CD4-positive, alpha-beta T cell treated with Interleukin-15 for 1 hour (primary cell): ENCODE results near the gene TSPAN18.

ENCODE experiments used
- DNase-seq: peaks from one replicate; pipeline ENCODE4 v3.0.0-alpha.2; 2020

The TSPAN18 gene

GRCh38 chr11:44778195-44779100, 51.7 kb downstream of the TSPAN18 start:
- DNase-seq, result no peak

- DNase-seq, result no peak
These were observed 53.2 kb downstream of the TSPAN18 start for GRCh38 chr11:44779736-44780520.

GRCh38 chr11:44780940-44781631, 54.3 kb downstream of the TSPAN18 start:
- DNase-seq, result no peak

DNA sequence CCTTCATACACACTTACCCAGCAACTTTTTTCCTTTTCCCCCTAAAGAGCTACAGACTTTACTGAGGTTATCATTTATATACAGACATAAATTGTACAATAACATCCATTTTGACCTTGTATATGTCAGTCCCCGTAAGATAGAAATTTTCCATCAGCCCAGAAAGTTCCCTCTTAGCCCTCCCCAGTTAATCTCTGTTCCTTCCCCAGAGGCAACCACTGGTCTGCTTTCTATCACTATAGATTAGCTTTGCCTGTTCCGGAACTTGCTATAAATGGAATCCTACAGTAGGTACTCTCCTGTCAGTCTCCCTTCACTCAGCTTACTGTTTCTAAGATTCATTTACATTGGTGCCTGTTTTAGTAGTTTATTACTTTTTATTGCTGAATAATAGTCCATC, 54.9 kb downstream of the TSPAN18 start:
- no peak for DNase-seq

- no peak for DNase-seq
These were observed 55.7 kb downstream of the TSPAN18 start for GRCh38 chr11:44782478-44782877.

GRCh38 chr11:44784436-44784760, 57.6 kb downstream of the TSPAN18 start:
- no peak for DNase-seq

DNA sequence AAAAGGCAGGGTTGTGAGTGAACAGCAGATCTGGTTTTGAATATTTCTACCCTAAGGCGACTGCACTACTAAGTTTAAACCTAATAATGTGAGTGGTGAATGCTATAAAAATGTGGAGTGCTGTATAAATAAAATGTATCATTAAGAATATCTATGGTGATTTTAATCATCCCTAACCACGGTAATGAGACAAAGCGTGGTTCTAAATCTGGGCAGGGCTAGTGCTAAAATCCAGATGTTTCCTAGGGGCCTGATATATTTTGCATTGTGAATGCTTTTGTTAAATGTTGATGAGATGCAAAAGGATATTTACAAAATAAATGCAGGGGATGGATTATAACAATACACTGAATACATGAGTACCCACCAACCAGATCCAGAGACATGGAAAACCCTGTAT, 58.1 kb downstream of the TSPAN18 start:
- no peak for DNase-seq

DNA sequence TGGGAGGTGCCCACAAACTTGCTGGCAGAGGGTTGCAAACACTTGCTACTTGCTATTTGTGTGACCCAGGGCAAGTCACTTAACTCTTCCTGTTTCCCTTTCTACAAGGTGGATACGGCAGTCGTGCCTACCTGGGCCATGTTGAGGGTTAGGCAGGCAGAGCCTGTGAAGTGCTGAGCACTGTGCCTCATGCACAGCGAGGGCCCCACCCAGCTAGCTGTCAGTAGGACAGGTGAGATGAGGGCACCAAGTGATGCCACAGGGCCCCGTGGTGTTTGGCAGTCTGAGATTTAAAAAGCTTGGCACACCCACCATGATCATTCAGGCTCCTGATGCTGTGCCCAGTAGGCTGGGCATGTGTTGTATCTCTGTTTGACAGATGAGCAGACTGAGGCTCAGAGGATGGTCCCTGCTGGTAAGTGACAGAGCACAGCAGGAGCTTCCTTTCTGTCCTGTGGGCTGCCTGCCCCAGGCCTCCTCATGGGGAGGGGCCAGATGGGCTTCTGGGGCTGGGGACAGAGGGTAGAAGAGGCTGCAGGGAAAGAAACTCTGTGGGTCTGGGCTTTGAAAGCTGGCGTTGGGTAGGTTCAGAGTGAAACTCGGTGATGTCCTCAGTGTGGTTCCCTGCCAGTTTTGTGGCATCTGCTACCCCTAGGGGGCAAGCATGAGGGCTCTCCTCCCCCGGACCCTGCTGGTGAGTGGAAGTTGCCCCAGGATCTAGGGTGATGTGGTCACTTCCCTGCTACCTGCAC, 59.3 kb downstream of the TSPAN18 start:
- DNase-seq, result no peak

DNA sequence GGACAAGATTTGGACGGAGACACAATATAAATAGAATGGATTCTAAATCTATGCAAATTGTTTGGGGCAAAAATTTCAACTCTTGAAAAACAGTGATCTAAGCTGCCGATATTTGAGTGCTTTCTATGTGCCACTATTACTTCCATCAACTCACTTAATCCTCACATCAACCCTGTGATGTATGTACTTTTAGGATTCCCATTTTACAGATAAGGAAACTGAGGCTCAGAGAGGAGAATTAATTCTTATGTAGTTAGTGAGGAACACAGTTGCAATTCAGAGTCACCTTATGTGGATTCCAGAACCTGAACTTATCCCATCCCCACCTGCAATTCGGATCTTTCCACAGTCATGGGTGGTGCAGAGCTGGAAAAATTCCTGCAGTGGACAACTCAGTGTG, 60.3 kb downstream of the TSPAN18 start:
- no peak for DNase-seq

GRCh38 chr11:44787981-44788380, 61.2 kb downstream of the TSPAN18 start:
- DNase-seq, result no peak

DNA sequence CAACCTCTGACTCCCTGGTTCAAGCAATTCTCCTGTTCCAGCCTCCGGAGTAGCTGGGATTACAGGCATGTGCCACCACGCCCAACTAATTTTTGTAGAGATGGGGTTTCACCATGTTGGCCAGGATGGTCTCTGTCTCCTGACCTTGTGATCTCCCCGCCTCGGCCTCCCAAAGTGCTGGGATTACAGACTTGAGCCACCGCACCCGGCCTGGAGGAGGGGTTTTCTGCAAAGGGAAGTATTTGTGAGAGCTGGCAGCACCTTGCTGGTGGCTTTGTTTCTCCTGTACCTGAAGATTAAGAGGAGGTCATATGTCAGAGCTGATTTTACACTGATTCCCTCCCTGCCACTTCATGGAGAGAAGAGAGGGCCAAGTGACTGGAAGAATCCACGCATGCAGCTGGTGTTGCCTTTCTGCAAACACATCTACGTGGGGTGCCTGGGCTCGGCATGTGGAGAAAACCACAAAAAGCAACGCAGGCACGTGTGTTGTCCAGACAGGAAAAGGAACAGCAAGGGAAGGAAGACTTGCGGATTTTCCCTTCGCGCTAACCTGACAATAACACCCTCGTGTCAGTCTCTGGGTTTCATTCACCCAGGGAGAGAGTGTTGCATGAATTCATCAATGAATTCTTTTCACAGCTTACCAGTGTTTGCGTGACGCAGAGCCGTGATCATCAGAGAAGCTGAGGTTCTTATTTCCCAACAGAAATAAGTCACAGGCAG, 61.9 kb downstream of the TSPAN18 start:
- DNase-seq, result no peak

- DNase-seq, result no peak
These were observed 62.7 kb downstream of the TSPAN18 start for GRCh38 chr11:44789496-44789895.

GRCh38 chr11:44790211-44790610, 63.4 kb downstream of the TSPAN18 start:
- no peak for DNase-seq

- no peak for DNase-seq
These were observed 64.7 kb downstream of the TSPAN18 start for GRCh38 chr11:44791316-44791925.

GRCh38 chr11:44792171-44792570, 65.4 kb downstream of the TSPAN18 start:
- no peak for DNase-seq

DNA sequence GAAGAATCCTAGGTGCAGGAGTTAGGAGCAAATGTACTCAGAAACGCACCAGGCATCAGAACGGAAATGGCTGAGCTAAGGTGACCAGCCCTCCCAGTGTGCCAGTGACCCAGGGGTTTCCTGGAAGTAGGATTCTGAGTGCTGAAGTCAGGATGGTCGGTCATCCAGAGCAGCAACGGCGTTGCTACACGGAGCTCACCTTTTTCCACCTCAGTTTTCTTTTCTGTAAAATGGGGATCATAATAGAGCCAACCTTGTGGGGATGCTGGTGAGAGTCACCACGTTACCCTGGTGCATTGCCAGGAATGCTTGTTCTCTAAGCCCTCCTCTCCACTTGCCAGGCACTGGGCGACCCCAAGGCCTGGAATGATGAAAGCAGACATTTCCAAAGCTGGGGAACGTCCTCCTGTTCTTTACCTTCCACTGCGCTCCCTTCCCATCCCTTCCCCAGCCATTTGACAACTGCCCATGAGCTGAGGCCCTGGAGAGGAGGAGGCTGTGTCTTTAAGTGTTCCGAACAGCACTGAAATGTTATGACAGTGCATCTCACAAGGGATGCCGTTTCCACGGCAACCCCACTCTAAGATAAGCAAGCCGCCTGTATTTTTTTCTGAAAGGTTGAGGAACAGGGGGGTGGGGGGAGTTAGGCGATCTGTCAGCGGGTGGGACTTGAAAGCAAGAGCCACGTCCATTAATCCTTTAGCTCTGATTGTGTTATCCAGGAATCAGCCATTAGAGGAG, 66.8 kb downstream of the TSPAN18 start:
- DNase-seq, result no peak

GRCh38 chr11:44795803-44796535, 69.2 kb downstream of the TSPAN18 start:
- no peak for DNase-seq

- no peak for DNase-seq
These were observed 70.3 kb downstream of the TSPAN18 start for GRCh38 chr11:44797051-44797450.

DNA sequence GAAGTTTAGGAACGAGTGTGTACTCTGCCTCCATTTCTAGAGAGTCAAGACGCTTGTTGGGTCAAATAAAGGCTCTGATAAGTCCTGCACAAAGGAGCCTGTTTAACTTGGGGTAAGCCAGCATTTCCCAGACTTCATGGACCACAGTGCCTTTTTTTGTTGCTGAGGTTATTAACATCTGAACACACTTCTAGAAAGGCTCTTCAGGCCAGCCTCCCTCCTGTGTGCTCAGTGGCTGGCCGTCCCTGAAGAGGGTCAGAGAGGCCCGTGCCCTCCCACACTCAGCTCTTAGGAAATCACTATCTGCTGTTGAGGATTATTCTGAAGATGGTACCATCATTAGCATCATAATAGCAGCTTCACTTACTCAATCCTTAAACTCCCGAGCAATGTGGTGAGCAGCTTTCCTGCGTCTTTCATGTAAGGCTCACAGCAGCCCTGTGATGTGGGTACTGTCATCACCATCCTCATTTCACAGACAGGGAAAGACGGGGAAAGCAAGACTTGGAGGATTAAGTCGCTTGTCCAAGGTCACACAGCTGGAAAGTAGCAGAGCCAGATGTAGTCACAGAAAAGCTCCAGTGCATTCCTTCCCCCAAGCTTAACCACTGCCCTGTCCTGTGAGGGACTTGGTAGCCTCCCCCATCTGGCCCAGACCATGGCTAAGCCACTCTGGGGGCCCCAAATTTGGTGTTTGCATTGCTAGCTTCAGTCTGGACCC, 71.3 kb downstream of the TSPAN18 start:
- no peak for DNase-seq

DNA sequence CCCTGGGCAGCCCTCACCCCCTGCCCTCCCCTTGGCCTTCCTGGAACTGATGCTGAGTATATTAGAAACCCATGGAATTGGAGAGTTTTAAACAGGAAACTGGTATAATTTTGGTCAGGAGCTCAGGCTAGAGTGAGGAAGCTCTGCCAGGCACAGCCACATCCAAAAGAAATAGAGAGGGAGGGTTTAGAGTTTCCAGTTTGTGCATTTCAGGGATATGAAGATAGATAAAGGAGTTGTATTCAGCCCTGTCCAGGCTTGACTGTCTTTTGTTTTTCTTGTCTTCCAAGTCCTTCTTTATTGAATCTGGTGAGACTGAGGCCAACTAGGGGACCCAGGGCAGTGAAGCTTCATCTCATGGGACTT, 71.8 kb downstream of the TSPAN18 start:
- DNase-seq, result no peak
